ENCODE data around the gene GATB.

GATB gene

DNA sequence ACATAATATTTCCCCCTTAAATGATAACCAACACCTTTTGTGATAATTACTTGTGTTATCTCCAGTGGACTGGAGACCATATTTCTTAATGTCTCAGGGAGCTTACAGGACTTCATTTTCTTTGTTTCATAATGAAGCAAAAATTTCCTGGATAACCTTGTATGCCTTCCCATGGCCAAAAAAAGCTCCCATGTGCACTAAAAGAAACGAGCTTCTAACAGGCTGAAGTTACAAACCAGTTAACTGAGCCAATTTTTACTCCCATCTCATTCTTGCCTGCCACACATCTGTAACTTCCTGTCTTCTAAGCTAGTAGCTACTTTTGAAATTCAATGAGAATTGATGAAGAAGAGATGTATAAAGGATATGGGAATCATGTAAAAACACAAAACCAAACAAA lies 32.8 kb downstream of the GATB start:
- DNase-seq = no peak

DNA sequence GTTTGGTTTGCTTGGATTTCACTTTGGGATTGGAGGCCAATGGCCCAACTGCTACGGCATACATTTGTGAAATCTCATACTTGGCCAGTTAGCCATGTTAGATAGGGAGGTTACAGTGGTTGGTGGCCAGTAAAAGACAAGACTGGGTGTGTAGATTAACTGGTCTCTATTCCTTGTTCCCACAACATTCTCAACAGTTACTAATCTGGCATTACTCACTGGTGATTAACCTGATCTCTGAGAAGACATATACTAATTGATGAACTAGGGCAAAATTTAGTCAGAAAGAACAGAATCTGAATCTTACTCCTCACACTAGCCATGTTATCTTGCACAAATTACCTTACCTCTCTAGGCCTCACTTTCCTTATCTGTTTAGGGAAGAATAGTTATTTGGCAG lies 33.4 kb downstream of the GATB start:
- DNase-seq = no peak

DNA sequence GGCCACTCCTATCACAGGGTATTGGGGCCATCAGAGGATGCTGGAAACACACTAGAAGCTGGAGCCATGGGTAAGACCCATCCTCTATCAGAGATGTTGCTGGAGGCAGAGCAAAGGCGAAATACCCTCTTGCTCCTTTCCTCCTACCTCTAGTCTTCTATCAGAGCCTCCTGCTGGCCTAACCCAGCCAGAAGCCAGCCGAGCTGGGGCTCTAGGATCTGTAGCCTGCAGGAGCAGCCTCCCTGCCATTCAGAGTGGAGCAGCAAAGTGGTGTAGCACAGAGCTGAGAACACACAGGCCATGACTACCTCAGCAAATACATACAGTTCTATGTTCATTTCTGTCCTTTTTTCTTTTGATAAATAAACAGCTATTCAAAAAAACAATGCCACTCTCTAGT lies 35.7 kb downstream of the GATB start:
- no peak for DNase-seq

DNA sequence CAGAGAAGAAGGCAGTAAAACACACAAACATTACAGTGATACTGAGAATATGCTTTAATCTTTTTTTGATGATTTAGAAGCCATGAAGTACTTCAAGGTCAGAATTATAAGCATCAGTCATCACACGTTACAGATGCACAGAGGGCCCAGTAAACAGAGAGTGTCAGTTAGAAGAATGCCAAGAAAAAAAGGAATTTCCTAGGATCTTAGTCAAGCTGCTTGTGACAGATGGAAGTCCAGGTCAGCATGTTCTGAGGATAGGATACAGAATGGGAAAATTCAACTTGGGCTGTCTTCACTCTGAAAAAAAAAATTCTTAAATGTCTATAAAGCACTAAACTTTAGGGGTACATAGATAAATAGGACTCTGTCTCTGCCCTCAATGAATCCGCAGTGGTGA lies 38.9 kb downstream of the GATB start:
- DNase-seq = no peak

DNA sequence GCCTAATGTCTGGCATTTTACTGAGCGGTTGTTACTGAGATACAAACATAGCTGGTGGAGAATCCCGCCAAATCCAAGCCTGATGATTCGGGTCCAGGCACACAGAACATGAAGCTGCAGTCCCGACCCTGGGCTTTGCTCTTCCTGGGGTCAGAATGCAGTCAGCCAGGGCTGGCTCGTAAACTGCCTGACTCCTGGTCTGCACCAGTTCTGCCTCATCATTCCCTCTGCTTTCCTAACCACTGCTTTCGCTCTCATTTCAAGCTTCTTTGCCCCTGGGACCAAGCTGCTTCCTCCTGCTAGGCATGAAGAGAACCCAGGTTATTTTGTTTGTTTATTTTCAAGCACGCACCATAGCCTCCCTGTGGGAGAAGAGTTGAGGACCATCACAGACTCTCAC lies 39.3 kb downstream of the GATB start:
- DNase-seq = no peak

DNA sequence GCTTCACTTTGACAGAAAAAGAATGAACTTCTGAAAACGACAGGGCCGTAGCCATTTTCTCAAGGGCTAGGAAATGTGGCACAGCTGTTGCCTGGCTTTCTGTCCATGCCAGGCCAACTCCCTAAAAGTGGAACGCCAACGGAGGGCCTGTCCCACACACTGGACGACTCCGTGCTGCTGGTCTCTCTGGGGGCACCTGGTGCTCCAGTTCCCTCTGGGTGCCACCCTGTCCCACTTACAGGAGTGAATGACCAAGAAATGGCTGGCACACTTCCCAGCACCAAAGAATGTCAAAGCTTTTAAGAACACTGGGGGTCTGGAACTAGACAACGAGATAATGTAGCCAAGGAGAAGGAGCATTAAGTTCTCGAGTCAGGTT lies 40.9 kb downstream of the GATB start:
- DNase-seq = no peak

DNA sequence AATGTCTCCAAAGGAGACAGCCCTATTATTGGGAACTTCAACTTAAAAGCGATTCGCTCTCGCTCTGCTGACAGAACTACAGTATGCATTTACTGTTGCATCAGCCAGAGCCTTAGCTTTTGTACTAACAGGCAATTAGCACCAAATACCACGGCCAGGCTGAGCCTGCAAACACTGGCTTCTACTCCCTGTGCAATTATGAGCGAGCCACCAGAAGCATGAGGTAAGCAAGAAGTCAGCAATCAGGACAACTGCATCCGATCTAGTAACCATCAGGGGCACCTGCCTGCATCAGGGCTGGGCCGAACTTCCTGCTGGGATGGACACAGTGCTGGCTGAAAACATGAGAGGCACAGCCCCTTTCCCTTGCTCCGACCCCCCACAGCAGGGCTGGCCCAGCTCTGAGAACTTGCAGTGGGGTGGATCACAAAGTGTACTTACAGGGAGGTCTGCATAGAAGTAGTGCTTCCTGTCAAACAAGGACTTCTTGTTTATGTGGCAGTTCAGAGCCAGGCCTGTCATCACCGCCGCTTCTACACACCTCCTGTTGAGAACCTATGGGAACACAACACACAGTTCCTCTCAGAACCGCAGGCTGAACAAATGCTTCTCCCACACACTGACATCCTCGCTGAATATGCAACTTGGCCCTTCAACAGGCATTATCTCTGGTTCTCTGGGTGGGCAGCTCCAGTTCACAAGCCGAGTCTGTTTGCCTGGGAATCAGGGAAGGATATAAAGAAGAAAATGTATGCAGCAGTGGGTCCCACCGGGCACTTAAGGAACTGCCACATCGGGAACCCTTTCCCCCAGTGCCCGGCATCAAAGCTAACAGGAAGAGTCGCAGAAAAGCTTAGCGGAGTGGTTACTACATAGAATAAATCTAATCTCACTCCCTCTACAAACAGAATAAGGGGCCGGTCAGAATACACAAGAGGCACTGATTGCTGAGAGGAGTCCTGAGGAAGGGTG lies 41.5 kb downstream of the GATB start:
- DNase-seq = no peak

DNA sequence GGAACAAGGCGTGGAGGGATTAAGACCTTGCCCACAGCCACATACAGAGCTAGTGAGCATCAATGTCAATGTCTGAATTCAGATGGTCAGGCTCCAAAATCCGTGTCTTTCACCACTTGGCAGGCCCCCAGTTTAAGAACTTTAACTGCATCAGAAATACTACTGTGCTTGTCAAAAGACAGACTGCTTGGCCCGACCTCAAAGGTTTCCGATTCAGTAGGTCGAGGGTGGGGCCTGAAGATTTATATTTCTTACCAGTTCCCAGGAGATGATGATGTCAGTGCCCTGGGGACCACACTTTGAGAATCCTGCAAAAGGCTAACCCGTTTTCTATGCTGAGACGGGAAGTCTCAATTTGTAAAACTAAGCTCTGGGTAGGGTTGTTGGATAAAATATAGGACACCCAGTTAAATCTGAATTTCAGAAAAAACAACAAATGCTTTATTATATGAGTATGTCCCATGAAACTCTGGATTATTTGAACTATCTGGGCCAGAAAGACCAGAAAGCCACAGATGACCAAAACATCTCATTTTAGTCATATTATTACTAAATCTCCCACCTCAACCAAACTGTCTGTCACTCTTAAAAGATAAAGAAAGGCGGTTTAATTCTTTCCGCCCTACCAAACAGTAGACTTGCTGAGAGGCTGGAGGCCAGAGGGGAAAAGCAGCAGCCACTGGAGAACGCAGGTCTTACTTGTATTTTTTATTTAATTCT lies 42.7 kb downstream of the GATB start:
- DNase-seq = no peak

DNA sequence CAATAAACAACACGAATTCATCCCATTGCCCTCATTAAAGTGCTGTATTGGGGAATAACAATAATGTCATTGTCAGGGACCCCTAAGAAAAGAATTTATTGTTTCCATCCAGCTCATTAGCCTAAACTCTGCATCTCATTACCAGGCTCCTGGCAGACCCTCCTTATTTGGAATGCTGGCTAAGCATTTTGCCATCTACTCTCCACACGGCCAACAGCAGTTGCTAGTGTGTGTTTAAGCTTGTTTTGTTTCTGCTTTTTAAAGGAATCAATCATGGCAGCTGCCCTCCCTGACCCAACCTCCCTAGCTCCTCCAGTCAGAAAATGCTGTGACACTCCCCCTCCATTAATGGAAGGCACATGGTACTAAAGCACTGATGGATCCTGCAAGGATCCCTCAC lies 43.5 kb downstream of the GATB start:
- DNase-seq = no peak

DNA sequence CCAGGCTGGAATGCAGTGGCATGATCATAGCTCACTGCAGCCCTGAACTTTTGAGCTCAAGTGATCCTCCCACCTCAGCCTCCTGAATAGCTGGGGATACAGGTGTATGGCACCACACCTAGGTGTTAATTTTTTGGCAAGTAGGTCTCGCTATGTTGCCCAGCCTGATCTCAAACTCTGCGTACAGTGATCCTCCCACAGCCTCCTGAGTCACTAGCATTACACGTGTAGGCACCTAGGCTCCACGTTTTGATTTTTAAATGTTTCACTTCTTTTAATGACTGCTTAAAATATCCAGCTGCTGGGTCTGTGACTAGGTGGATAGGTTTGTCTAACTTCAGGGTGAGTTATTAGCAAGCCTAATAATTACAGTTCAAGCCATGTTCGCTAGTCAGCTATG lies 44.5 kb downstream of the GATB start:
- no peak for DNase-seq

DNA sequence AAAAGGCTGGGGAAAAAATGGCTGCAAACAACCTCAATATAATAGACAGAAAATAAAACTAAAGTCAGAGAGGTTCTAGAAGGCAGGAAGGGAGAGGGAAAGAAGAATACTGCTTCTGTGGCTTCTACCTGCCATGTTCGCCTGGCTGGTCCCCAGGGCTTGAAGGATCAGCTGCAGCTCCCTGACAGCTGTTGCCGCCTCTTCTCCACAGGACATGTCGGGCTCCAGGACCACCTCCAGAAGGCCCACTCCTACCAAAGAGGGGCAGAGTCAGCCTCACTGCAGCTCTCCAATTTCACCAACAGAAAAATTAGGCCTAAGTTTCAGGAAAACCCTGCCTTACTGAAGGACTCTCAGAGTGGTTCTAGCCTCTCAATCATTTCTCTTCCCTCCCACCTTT lies 44.9 kb downstream of the GATB start:
- DNase-seq = no peak

DNA sequence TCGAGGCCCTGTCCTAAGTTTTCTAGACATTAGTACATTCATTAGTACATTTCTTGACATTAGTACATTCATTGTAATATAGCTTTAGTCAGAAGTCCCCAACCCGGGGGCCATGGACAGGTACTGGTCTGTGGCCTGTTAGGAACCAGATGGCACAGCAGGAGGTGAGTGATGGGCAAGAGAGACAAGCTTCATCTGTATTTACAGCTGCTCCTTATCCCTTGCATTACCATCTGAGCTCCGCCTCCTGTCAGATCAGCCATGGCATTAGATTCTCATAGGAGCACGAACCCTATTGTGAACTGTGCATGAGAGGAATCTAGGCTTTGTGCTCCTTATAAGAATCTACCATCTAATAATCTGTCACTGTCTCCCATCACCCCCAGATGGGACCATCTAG lies 48.0 kb downstream of the GATB start:
- no peak for DNase-seq

DNA sequence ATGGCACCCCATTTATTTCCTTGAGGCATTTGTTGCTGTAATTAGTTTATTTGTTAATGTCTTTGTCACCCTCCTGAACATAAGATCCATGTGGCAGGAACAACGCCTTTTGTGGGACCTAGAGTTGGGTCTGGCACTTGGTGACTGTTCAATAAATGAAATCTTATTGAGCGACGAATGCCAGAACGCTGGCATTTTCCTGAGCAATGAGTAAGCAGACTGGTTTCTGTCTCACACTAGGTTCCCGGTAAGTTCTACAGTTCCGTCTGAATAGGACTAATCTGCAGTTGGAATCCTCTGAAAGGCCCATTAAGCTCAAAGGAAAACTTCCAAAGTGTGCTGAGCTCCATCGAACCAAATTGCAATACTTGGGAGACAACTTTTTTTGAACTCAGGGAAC lies 49.2 kb downstream of the GATB start:
- DNase-seq = no peak

DNA sequence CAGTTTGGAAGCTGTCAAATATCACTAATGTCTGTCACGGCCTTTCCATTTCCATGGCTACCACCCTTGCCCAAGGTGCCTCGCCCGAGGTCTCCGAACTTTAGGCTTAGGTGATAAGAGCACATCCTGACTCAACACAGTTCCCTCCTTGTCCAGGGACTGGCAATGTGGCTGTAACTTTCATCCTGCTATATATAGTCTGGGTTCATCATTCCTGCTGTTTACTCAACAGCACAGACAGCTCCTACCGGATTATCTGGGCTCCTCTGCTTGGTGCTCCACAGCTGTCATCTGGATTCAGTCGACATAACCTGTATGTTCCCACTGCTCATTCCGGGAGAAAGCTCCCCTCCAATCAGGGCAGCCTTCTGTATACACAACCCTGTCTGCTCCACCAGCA lies 51.2 kb downstream of the GATB start:
- no peak for DNase-seq

DNA sequence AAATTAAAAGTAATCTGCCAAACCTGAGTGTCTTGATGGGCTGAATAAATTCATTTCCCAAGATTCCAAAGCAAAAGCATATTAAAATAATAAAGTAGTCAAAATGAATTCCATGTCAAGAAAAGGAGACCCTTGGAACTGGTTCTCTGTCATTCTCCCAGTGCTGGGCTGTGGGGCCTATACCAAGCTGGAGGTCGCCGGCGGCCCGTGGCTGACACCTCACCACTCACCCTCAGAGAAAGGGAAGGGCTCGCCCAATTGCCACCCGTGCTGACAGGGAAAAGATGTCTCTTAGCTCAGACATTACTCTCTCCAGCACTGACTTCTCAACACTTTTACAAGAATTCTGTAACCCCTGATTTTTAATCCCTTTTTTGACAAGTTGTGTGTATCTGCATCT lies 51.7 kb downstream of the GATB start:
- no peak for DNase-seq

DNA sequence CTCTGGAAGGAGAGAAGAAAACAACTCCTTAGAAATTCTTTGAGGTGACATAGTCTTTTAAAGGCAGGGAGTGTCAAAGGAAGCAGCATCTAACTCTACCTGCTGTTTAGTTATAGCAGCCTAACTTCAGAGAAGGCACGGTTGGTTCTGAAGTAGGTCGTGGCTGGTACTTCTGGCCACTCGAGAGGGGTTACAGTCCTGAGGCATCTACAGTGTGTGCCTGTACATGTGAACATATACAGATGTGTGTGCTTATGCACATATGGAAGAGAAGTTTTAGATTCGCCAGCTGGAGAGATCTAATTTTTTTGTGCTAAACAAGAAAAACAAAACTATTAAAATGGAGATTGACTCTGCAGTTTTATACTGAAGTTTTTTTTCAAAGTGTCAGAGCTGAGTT lies 52.7 kb downstream of the GATB start:
- DNase-seq = no peak

DNA sequence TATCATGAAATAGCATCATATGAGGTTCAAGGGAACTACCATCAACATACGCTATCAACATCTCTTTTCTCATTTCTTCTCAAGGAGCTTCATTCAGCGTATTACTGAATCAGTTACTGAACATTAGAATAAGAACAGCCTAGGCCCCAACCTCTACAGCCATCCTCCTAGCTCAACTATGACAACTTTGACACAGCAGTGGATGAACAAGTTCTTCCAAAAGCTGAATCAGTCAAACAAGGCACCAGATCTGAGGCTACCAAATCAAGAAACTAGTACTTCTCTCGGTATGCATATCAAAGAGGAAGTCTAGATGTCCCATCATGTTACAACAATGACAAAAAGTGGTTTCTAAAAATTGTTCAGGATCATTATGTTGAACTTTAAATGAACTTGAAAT lies 57.4 kb downstream of the GATB start:
- DNase-seq = no peak

DNA sequence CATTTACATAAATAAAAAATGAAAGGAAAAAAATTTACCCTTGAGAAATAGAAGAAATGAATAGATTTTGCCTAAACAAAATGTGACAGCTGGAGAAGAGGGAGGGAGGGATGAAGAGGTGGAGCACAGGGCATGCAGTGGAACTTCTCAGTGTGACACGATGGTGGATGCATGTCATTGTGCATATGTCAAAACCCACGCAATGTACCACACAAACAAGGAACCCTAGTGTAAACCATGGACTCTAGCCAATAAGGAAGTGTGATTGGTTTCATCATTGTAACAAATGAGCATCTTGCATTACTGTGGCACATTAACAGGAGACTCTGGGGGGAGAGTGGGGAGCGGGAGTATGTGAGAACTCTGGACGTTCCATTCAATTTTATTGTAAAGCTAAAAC lies 58.6 kb downstream of the GATB start:
- no peak for DNase-seq

DNA sequence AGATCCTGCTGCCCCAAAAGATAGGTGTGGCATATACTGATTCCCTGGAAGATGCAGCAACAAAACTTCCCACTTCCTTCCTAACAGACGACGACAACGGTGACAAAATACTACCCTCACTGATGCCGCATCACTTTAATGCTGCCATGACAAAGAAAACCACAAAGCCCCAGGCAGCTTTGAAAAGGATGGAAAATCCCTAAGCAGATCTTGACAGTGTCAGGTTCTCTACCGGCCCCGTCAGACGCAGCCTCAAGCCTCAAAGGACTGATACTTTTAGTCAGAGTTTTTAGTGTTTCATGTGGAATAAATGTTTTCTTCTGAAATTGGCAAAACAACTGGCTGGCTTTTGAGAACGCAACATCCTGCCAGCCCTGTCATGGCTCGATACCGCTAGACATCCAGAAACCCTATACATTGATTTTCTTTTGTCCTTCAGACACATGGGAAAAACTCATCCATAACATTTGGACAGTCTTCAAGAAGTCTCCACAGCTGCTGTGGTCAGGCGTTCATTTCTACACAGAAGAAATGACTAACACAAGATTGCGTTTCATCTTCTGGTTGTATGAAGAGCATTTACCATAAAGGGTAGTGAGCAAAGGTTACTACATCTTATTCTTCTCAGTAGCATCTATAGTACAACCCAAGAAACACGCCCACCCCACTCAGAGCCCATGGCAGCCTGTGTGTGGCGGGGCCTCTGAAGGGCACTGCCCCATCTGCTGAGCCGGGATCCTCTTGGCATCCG lies 60.1 kb downstream of the GATB start:
- no peak for DNase-seq

DNA sequence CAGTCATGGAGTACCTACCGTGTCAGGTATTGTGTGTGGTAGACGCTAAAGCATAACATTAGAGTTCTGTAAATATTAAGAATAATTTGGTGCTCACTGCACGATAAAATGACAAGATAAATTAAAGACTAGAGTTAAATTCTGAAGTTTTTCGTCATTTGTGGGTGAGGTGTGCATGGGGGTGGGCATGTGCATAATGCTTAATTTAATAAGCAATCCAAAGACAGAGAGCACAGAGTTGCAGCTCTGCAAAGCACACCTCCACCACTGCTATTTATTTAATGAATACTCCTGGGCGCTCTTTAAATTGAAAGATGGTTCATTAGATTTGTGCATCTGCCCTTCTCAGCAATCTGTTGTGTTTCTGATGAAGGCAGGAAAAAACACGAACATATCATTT lies 62.6 kb downstream of the GATB start:
- DNase-seq = no peak

DNA sequence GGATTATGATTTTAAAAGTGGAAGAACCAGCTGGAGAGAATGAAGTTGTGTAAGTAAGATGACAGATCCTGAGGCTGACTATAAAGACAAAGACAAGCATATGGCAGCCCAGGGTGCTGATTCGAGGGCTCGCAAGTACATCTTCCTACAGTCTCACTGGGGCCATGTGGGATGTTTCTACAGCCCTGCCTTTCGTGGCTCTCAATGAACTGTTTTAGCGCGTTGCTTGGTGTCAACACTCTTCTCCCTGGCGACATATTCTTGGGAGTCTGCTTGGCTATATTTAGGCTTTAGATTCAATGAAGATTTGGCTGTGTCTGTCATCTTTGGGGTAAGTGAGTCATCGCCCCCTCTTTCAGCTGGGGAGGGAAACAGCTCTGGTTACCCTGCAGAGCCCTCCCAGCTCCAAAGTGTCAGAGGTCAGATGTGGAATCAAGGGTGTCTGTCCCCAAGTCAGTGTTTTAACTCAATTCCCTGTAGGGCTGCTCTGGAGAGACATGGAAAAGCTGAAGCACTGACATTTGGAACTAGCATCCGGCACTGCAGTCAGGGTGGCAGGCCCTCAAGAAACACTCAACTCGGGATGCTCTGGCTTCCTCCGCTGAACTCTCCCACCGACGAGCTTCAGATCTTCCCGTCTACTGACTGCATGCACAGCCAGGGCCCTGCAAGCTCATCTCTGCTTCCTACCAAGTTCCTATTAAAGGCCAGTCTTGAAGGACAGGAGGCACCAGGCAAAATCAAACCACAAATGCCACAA lies 65.7 kb downstream of the GATB start:
- no peak for DNase-seq

DNA sequence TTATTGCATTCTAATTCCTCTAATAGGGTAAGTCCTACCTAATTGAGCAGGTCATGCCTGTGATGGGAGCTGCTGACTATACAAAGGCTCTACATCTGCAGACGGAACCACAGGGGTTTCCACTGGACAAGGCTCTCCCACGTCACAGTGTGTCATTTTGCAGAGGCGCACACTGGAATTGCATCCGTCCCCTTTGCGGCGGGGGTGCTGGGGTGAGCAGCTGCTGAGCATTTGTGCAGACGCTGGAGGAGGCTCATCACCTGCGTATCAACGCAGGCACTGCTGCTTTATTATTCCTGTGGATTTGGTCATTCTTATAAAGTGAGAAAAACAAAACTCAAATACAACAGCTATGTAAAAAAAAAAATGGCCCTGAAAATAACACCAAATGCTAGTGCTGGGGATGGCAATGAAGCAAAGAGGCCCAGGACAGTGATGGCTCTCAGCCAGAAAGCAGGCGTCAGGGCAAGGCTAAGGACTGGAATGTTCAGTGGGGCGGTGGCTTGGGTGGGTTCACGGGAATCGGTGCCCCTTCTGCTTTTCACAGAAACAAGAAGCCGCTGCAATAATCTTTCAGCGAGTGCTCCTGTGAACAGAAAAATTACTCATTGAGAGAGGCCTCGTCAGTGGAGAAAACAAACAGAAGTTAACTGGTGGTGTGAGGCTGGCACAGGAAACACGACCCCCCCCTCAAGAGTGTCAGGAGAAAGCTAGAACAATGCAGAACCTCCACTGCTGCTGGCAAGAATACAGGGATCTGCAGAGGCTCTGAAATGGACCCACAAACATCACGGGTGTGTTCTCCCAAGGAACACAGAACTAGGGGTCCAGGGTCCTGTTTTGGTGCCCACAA lies 67.8 kb downstream of the GATB start:
- no peak for DNase-seq

Data from NCI-H526 (cell line).